Activated CD8-positive, alpha-beta memory T cell treated with anti-CD3 and anti-CD28 coated beads, Interleukin-2, amount 50 U/mL, for 1 hour (primary cell): ENCODE results near the gene KRTAP5-4.

Experiments used
- DNase-seq: peaks from one replicate; pipeline ENCODE4 v3.0.0-alpha.2; 2020; ENCODE audit errors: extremely low read depth

Gene KRTAP5-4

DNA sequence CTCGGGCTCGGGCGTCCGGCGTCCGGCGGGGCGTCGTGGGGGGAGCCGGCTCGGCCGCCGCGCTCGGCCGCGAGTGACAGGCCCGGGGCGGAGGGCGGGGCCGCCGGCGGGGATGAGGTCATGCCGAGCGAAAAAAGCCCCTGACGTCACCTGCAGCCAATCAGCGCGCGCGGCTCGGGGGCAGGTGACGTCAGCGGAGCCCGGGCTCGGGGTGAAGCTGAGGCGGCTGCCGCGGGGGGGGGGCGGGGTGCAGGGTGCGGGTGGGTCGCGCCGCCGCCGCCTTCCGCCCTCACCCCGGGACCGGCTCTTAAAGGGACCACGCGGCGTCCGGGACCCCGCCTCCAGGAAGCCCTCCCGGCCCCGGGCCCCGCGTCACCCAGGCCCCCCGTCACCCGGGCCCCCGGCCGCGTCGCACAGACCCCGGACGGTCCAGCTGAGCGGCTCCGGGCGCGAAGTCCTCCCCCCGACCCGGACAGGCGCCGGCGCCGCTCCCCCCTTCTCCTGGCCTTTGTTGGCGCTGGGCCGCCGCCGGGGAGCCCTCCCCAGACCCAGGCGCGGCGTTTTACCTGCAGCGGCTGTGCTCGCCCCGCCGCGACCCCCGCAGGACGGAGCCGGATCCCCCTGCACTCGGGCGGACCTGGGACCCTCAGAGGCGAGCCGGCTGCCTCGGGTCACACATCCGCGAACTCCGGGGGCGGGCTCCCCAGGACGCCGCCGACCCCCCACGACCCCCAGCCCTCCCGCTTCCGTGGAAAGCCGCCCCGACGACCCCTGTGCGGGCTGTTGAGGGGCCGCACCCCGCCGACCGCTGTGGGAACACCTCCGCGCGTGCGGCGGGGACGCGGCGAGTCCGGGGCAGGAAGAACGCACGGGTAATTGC, 49.5 kb downstream of the KRTAP5-4 start, which contains the start of gene DUSP8:
TSS of gene DUSP8 (minus strand) at position 75 of the 880 bp plus-strand sequence. CDS start 6,445 bp downstream, outside the sequence.
- peak; percentile 89 for DNase-seq

DNA sequence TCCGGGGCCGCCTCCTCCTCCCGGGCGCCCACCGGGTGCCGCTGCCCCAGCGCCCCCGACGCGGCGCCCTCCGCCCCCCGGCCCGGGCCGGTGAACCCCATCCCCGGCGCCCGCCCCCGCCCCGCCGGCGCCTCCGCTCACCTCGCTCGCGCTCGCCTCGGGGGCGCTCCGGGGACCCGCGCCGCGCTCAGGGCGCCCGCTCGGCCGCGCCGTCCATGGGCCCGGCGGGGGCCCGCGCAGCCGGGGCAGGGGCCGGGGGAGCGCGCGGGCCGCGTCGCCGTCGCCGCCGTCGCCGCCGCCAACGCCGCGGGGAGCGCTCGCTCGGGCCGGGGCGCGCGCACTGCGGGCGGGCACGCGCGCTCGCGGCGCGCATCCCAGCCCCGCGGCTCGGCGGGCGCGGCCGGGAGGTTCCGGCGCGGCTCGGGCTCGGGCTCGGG, 50.2 kb downstream of the KRTAP5-4 start:
- DNase-seq = no peak
